GM13976 (cell line): ENCODE results near the gene TEP1.
A peak's percentile ranks its signal among the peaks of the same experiment; 100 is the strongest.

Experiments
- DNase-seq: peaks from one replicate; pipeline ENCODE4 v3.0.0; 2012; ENCODE audit warnings: low spot score
- in situ Hi-C: fragments of 300-500 bp; cut with MboI; formaldehyde crosslinking; loops from one replicate; pipeline ENCODE4 v1.12.0; 2022; ENCODE audit warnings: low sequenced_read_pairs, mixed read lengths, inconsistent platforms; ENCODE audit not compliant: unreplicated experiment
- TF ChIP-seq, protein P1 (sequence below): IDR thresholded peaks from 2 replicates; pipeline ENCODE4 v1.5.1; 2012; ENCODE audit warnings: borderline replicate concordance, mild to moderate bottlenecking; ENCODE audit not compliant: insufficient read depth; ENCODE audit errors: extremely low read depth, missing control alignments, control extremely low read depth

Gene TEP1

DNA sequence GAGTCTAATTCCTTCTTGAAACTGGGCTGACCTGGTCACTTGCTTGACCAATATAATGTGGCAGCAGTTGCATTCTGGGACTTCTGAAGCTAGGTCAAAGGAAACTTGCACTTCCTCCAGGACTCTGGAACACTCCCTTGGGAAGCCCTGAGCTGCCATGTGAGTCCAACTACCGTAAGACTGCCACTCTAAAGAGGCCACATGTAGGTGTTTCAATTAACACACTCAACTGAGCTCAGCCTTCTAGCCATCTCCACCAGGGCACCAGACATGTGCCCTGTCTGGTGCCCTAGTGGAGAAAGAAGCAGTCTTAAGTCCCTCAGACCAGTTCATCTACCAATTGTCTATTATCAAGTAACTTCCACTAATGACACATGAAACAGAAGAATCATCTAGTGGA lies 6.1 kb upstream of the TEP1 start:
- TF ChIP-seq, protein P1, sequence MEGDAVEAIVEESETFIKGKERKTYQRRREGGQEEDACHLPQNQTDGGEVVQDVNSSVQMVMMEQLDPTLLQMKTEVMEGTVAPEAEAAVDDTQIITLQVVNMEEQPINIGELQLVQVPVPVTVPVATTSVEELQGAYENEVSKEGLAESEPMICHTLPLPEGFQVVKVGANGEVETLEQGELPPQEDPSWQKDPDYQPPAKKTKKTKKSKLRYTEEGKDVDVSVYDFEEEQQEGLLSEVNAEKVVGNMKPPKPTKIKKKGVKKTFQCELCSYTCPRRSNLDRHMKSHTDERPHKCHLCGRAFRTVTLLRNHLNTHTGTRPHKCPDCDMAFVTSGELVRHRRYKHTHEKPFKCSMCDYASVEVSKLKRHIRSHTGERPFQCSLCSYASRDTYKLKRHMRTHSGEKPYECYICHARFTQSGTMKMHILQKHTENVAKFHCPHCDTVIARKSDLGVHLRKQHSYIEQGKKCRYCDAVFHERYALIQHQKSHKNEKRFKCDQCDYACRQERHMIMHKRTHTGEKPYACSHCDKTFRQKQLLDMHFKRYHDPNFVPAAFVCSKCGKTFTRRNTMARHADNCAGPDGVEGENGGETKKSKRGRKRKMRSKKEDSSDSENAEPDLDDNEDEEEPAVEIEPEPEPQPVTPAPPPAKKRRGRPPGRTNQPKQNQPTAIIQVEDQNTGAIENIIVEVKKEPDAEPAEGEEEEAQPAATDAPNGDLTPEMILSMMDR: no peak
- in situ Hi-C loops: no loop called here
- DNase-seq: no peak

DNA sequence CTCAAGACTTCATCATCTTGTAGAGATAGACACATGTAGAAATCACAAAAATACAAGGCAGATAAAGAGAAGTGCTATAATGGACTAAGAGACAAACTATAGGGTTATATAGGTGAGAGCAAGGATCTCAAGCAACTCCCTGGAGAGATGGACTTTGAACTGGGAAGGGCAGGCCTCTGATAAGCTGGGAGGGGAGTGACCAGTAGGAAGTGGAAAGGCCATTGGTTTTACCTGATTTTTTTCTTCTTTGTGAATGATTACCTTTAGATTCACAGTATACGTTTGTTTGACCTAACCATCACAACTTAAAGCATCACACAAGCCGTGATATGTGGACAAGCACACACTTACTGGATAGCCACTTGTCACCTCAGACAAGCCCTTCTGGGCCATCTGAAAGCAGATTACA lies 5.2 kb upstream of the TEP1 start:
- in situ Hi-C loops: no loop called here
- TF ChIP-seq, protein P1: no peak
- DNase-seq: no peak

DNA sequence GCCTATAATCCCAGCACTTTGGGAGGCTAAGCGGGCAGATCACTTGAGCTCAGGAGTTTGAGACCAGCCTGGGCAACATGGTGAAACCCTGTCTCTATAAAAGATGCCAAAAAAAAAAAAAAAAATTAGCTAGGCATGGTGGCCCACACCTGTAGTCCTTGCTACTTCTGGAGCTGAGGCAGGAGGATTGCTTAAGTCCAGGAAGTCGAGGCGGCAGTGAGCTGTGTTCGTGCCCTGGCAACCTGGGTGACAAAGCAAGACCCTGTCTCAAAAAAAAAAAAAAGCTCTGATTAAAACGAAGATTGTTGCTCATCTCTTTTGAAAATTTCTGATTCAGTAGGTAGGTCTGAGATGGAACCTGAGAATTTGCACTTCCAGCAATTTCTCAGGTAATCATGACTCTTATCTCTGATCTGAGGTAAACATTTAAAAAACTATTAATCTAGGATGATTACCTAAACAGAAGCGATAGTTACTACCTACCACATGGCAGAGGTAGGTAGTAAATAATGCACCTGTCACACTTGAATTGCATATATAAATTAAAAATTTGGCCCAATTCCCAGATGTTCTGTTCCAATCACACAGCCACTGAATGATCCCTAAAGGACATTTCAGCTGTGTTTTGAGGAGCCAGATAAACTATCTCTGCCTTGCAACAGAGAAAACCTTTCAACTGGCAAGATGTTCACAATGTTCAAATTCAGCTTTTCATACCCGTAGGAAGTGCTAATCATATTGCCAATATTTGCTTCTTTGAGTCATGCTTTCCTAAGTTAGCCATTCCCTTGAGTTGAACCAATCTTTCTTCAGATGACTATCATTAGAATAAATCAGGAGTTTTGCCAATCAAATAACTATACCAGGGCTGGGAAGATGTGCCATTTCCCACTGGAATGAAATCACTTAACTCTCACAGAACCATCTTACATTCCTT lies 4.2 kb upstream of the TEP1 start:
- in situ Hi-C loops: no loop called here
- DNase-seq: no peak

DNA sequence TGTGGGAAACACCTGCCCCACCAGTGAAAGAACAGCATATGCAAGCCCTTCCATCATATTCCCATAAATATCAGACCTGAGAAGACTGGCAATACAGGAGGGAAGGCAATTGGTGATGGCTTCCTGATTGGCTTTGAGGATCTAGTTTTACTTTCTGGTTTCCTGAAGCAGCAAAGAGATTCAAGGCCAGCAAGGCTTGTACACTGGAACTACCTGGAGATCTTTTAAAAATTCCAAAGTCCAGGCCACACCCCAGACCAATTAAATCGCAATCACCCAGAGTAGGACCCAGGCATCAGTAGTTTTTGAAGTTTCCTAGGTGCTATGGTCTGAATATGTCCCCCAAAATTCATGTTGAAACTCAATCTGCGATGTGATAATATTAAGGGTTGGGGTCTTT lies 2.9 kb upstream of the TEP1 start:
- in situ Hi-C loops: no loop called here
- no peak for DNase-seq
- TF ChIP-seq, protein P1: no peak

More for the DNA sequence above, 4.2 kb upstream of the TEP1 start:
- TF ChIP-seq, protein P1: no peak

DNA sequence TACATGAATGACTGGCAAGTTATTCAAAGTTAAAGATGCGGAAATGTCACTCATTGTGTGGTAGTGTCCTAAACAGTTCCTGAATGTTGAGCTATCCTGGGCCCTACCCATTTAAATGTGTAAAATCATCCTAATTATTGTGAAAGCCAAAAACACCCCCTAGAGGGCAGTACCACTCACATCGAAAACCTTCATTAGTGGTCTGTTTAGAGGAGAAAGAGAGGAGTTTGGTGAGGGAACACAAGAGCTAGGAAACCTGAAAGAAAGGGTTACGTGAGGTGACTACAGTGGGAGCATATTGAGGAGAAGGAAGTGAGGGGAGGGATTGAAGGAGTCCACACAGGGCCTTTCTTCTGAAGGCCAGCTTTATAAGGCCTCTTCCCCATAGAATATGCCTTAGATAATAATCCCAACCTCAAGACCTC lies 2.5 kb upstream of the TEP1 start:
- DNase-seq: peak; percentile 54
- TF ChIP-seq, protein P1: peak; percentile 12
- in situ Hi-C loops: no loop called here

DNA sequence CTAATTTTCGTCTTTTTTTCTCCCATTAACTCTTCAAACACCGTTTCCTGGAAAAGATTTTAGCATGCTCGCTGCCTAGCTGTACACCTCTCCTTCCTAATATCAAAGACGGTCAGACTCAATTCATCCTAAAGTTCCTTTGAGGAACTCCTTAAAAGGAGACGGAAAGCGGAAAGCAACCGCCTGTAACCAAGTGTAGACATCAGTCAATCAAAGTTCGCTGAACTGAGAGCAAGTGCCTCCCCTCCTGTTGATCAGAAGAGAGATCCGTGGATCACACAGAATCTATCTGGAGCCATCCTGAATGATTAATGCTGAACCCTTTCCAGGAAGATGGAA lies 412 bp upstream of the TEP1 start:
- DNase-seq: peak; percentile 66
- in situ Hi-C loops: no loop called here
- TF ChIP-seq, protein P1: no peak
